HG03558 (cell line): ENCODE data around the gene RASAL2.

Experiments
- ATAC-seq: cut with Tn5 transposase; IDR thresholded peaks from one replicate; pipeline ENCODE4 v1.9.1; 2021; ENCODE audit warnings: moderate number of reproducible peaks; ENCODE audit not compliant: unreplicated experiment; ENCODE audit errors: extremely low read depth

RASAL2 gene

DNA sequence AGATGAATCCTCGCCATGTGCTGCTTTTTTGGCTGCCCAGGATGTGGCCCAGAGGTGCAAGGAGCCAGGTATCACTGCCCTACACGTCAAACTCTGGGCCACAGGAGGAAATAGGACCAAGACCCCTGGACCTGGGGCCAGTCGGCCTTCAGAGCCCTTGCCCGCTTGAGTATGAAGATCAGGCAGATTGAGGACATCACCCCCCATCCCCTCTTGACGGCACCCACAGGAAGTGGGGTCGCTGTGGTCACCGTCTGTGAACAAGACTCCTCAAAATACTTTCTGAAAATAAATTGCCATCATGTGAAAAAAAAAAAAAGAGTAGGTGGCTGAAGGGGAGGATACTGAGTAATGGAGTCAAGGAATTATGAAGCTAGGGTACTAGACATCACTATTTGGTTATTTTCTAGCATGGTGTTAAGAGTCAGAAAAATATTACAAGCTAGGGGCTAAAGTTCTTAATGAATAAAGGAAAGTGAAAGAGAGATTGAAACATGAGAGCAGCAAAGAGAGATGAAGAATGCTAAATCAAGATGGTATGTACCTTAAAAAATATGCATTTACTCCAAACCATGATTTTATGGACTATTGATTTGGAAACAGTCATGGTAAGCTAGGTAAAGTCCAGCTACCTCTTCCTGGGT lies 318.0 kb downstream of the RASAL2 start:
- peak; percentile 35 for ATAC-seq

DNA sequence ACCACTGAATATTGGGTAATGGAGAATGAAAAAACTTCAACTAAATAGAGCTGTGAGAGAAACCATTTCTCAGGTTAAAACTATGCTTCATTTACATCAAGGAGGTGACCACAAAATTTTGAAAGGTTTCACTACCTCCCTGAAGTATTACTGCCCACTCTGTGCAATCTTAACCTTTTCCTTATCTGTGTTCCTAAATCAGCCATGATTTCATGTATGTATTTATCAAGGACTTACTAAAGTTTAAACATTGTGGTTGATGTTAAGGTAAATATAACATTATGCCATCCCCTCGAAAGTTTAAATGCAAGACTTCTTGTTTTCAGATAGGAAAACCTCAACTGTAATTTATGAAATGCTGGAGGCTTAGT lies 318.5 kb downstream of the RASAL2 start:
- peak; percentile 78 for ATAC-seq

DNA sequence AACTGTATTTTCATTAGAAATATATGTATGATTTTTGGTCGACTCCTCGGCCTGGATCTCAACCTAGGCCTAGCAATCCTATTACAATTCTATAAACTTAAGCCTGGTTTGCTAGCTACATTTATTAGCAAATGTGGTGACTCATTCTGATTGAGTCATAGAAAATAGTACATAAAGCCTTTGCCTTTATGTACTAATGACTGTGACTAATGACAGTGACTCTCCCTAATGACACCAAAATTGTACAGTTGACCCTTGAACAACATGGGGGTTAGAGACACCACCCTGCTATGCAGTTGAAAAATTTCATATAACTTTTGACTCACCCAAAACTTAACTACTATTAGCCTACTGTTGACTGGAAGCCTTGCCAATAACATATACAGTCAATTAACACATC lies 324.0 kb downstream of the RASAL2 start:
- no peak for ATAC-seq

DNA sequence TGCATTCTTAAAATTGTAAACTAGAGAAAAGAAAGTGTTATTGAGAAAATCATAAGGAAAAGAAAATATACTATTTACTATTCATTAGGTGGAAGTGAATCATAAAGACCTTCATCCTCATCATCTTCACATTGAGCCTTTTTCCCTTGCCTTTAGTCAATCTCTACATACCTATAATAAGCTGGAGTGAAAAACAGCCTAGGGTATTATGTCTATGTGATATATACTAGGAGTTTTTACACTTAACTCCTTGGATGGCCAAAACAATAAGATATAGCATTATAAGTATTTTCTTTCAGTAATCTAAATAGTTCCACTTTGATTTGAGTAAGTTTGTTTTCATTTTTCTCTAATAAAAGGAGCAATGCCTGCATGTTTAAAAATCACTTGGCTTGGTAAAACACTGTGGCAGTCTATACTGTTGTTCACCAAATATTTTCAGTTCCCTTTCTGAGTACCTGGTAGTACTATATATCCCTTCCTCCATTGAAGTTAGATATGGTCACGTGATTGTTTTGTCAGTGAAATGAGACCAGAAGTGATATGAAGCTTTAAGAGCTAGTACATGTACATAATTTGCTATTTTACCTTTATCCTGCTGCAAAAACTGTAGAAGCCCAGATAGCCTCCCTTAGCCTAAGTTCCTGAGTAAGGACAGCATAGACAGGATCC lies 324.5 kb downstream of the RASAL2 start:
- no peak for ATAC-seq

DNA sequence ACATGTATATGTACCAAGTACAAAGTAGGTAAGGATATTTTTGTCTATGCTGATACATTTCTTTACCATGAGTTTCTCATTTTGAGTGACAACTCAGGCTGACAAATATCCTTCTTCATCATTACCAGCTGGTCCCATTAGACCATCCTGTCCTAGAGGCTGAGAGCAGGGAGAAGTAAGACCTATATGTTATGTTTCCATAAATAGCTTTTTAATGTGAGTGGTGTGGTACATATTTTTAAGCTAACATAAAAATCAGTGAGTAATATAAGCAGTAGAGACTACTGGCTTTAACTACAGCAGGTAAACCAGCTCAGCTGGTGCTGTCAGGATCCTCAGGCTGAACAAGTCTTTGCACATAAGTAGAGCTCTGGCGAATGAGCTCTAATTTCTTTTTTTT lies 340.5 kb downstream of the RASAL2 start:
- ATAC-seq = no peak

DNA sequence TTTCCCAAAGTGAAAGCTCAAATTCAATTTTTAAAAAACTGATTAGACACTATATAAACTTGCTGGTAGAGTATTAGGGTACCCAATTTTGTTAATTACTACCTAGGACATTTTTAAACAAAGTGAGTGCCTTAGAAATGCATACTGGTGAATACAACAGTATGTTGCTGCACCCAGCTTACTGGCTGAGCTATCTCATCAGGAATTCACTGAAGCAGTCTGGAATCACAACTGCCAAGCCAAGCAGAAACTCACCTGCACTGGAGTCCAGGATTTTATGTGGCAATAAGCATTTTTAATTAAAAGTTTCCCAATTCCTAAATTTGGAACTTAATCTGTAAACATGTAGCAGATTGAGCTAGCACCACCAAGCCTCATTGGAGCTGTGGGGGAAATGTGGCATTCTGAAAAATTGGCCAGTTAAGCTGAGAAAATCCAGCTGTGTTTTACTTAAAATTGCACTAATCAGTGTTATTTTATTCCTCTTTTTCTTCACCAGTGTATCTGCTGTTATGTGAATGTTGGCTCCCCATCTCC lies 341.1 kb downstream of the RASAL2 start:
- ATAC-seq = no peak

DNA sequence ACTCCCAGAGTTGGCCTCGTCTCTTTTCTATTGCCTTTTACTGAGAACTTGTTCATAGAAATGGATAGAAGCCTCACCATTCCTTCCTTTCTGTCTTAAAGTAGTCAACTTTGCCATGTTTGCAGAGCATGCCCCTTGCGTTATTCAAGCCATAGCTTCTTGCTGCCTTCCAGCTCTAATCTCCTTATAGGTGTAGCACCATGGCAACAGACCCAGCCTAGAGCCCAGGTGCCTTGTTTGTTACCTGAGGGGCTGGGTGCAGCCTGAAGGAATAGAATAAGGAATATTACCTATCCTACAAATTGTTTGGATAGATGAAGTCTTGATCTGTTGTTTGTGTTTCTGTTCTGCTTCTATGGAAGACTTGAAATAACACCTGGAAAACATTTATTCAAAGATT lies 343.0 kb downstream of the RASAL2 start:
- no peak for ATAC-seq

DNA sequence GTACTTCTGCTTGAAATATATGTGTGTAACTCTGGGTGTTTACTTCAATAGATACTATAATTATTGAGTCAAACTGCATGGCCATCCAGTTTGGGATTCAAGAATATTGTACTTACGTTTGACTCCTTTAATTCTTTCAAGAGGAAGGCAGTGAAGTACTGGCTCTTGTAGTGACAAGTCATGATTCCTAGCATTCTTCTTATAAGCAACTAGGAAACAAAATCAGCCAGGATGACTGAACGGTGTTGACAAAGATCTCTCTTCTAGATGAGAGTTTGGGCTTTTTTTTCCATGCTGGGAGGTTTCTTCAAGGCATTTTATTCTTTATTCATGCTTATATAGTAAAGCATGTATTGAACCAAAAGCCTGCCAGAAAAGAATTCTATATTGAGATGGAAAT lies 344.5 kb downstream of the RASAL2 start:
- no peak for ATAC-seq

DNA sequence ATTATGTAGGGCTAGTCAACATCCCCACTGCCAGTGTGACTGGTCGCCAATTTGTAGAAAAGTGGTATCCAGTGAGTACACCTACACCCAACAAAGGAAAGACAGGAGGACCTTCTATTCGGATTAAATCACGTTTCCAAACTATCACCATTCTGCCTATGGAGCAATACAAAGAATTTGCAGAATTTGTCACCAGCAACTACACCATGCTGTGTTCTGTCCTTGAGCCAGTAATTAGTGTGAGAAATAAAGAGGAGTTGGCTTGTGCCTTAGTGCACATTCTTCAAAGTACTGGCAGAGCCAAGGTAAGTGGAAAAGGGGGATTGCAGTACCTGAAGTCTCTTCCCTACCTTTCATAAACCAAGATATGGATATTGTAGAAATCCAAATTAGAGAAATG lies 349.0 kb downstream of the RASAL2 start:
- ATAC-seq = no peak

DNA sequence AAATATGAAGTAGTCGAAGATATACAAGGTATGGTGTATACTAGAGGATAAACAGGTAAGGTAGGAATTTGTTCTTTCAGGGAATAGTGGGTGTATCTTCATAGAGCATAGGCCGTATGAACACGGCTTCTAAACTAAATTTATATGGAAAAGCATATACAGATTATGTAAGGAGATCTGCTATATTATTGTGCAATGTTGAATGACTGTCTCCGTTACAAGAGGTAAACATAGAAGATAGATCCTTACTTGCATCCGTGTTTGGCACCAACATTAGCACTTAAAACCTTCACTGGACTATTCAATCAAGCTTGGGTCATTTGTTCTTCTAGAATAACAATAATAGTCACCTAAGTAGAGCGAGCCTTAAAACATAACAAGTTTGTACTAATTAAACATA lies 357.0 kb downstream of the RASAL2 start:
- no peak for ATAC-seq

DNA sequence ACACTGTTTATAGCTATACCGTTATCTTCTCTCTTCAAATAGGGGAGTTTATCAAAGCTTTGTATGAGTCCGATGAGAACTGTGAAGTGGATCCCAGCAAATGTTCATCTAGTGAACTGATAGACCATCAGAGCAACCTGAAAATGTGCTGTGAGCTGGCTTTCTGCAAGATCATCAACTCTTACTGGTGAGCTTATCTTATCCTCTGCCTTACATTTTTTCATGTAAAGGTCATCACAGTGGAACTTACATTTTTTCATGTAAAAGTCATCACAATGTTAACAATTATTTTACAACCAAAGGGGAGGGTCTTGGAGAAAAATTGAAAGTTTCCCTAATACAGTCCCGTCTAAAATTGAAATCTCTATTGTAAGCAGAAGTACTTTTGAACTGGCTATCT lies 357.6 kb downstream of the RASAL2 start:
- no peak for ATAC-seq

DNA sequence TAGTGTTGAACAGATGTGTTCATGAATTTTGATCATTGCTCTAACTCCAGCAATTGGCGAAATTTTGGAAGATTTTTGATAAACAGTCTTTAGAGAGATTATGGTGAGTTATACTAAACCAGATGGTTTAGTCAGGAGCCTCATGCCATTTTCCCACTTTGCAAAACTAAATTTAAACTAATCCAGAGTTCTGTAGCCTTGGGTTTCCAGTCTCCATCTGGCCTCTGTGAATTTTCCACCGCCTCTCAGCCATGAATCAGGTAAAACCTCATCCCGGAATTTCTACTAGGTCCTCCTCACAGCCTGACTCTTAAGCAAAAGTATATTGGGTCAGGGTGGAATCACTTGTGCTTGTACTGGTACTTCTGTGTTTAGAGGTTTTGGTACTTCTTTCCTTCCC lies 358.1 kb downstream of the RASAL2 start:
- ATAC-seq = no peak

DNA sequence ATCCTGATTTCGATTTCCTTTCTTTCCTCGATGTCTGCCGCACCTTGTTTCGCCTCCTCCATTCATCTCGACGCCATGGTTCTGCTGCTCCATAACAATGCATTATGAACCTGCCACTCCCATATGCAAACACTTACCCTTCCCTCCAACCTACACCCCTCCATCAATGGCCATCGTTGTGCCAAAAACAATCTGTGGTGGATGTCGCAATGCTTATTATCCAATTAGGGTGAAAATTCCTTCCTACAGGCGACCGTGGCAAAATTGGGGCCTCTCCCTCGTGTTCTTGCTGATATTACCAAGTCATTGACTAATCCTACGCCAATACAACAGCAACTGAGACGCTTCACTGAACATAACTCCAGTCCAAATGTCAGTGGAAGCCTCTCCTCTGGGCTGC lies 362.6 kb downstream of the RASAL2 start:
- ATAC-seq = no peak

DNA sequence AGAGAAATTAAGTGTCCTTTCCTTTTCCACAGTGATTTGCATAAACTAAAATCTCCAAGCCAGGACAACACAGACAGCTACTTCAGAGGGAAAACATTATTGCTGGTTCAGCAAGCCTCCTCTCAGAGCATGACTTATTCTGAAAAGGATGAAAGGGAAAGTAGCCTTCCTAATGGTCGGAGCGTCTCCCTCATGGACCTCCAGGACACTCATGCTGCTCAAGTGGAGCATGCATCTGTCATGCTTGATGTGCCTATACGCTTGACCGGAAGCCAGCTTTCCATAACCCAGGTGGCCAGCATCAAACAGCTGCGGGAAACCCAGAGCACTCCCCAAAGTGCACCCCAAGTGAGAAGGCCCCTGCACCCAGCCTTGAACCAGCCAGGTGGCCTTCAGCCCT lies 363.7 kb downstream of the RASAL2 start:
- ATAC-seq = no peak

DNA sequence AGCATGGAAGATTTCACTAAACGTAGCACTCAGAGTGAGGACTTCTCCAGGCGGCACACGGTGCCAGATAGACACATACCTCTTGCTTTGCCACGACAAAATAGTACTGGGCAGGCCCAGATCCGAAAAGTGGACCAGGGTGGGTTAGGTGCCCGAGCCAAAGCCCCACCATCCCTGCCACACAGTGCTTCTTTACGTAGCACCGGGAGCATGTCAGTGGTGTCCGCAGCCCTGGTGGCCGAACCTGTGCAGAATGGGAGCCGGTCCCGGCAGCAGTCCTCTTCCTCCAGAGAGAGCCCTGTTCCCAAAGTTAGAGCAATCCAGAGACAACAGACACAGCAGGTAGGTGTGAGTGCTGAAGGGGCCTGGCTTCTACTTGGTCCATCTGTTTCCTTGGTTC lies 364.3 kb downstream of the RASAL2 start:
- ATAC-seq = no peak

DNA sequence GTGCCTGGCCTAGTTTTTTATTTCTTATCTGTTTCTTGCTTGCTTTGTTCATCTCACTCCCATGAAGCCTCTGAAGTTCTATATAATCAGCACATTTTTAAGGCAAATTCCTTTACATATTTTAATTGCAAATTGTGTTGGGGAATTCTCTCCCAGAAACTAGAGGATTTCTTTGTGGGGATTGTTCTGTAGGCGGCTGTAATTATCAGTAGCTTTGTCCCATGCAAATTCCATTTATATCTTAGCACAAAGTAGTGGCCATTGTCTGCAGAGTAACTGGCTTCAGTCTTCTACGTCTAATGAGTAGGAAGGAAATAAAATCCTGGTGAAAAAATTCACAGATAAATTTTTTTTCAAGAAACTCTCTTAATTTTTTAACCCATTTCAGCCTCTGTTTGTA lies 367.2 kb downstream of the RASAL2 start:
- ATAC-seq = no peak

DNA sequence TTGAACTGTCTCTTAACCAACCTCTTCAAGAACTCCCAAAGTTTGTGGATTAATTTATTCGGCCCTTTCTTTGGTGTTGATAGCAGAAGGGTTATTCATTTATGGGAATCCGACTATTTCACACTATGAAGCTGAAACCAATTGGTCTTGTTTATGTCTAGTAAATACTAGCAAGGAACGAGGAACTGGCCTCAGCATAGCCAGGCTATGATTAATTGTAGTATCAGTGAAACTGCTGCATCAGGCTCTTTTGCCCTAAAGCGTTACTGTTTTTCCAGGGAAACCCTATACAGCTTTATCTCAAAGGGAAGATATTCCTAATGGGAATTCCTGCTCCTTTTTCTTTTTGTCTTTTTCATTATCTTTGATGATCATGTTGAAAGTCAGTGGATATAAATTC lies 367.8 kb downstream of the RASAL2 start:
- no peak for ATAC-seq

DNA sequence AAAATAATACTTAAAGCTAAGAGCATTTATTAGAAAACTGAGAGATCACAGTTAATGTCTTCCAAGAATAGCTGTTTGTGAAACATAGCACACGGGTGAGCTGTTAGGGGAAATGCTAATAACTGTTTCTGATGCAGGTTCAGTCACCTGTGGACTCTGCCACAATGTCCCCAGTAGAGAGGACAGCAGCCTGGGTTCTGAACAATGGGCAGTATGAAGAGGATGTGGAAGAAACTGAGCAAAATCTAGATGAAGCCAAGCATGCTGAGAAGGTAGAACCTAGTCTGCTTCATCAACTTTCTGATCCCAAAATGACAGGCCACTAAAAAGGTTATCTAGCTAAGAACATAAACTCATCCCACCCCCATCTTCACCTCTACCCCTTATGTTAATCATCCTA lies 370.2 kb downstream of the RASAL2 start:
- no peak for ATAC-seq

DNA sequence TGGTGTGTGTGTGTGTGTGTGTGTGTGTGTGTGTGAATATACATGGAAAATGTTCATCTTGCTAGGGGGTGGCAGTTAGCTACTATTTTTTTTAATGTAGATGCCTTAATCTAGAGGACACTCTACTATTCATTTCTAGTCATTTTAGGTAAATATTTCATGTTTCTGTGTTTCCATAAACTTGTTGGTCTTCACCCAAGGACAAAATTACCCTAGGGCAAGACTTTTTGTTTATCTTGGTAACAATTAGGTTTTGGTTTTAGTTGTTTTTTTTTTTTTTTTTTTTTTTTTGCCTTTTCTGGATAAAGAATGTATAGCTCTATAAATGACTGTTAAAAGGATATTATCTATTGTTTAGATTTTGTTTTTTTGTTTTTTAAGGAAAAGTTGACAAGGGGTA lies 370.7 kb downstream of the RASAL2 start:
- ATAC-seq = no peak

DNA sequence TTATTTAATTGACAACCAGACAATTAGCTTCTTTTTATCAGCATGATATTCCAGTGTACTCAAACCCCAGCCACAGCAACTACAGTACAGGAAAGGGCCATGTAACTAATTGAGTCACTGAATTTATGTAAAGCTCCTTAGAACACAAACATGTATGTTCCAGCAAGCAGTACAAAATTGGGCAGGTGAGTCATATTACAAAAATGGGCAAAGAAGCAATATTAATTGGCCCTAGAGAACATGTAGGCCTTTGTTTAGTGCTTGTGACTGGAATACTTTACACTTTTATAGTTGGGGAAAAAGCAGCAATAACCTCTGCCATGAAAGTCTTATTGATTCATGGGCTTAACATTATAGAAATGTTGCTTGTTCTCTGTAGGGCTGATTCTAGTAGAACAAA lies 371.1 kb downstream of the RASAL2 start:
- no peak for ATAC-seq

DNA sequence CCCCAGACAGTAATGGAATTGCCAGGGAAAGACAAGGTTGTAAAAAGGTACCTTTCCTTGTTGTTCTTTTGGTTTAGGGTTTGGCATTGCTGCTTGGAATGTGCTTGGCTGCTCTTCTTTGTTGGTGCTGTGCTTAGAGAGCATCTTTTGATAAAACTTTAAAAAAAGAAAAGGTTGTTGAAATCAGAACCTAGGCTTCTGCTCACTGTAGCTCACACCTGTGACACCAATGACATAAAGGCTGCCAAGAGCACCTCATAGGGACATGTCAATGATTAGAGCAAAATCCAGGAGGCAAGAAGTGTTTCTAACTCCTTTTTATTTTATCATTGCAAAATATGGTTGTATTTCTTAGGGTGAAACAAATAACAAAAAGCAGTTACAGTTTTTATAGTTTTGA lies 373.9 kb downstream of the RASAL2 start:
- no peak for ATAC-seq

DNA sequence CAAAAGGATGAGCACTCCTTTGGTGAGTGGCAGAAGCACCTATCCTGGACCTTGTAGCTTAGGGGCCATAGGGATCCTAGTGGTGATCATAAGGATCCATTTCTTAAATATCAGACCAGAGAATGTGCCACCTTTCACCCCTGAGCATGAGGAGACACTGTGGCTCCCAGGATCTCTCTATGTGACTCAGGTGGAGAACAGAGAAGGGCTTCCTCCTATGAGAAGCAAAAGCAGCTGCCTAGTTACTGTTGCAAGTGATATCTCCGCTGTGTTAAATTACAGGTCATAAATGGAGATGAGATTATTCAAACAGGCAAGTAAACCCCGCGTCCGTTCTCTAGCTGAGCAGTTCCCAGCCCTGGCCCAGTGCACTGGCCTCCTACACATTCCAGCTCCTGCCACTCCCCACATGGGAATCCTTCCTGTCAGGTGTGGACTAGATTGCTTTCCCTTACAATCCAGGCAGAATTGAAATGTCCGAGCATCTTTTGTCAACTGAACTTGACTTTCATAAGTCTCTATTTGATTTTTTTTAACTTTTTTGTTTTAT lies 376.6 kb downstream of the RASAL2 start:
- no peak for ATAC-seq
